Measurements from ENCODE around the gene GDI2. TPM values are rescaled to one million over a fixed set of nuclear protein-coding genes. Genes with fewer than 3 reads are reported as not detected.

GDI2 gene
- total and polyA plus RNA-seq, 4 donors, result 103 to 190 (median 155) TPM

- H3K9ac ChIP-seq (ENCODE audit: low read depth in 1 of 2, low read length in 2 of 2), result no peak overlapping the region
- DNase-seq (ENCODE audit: low spot score), result no peak
- no peaks in the 10 kb centered on the region for H3K27me3 ChIP-seq (ENCODE audit: control insufficient read depth in 4 of 4, insufficient read depth in 4 of 4, low read length in 3 of 4)
- WGBS, result 100% methylated on average over 1 of the region's 1 CpG
- TF ChIP-seq SP1 (IDR thresholded peaks at IDR 0.05) (no peak), JUND (IDR thresholded peaks at IDR 0.05) (no peak), MAX (IDR thresholded peaks at IDR 0.05) (no peak), GABPA (IDR thresholded peaks at IDR 0.05 in 1 of 2, conservative IDR thresholded peaks at IDR 0.05 in 1 of 2) (no peak), HNF4G (IDR thresholded peaks at IDR 0.05) (no peak), RXRA (IDR thresholded peaks at IDR 0.05) (no peak), ATF3 (IDR thresholded peaks at IDR 0.05) (no peak), NR2F2 (IDR thresholded peaks at IDR 0.05) (no peak), HNF4A (conservative IDR thresholded peaks at IDR 0.05) (no peak), EGR1 (IDR thresholded peaks at IDR 0.05; ENCODE audit: low read depth in 2 of 2) (no peak), FOXA2 (IDR thresholded peaks at IDR 0.05) (no peak), FOXA1 (IDR thresholded peaks at IDR 0.05) (no peak), CTCF (IDR thresholded peaks at IDR 0.05; ENCODE audit: low read depth, low read length, missing input control) (no peak)
- no peaks in the 10 kb centered on the region for H3K9me3 ChIP-seq (ENCODE audit: control insufficient read depth in 4 of 4, low read length in 3 of 4)
- peaks cover 0 to 2% (median 0%) of the 10 kb centered on the region in 4 donors for H3K4me1 ChIP-seq (ENCODE audit: control insufficient read depth in 4 of 4, insufficient read depth in 4 of 4, low read length in 3 of 4)
- H3K4me3 ChIP-seq (ENCODE audit: low read depth in 1 of 3, low read length in 3 of 3), result no peak overlapping the region
- H3K27ac ChIP-seq (ENCODE audit: low read depth in 1 of 2, low read length in 2 of 2), result no peak overlapping the region
- H3K36me3 ChIP-seq (ENCODE audit: control insufficient read depth in 4 of 4, insufficient read depth in 3 of 4, low read depth in 1 of 4, low read length in 3 of 4), result peaks cover 4 to 30% (median 24%) of the 10 kb centered on the region in 4 donors
Observed at GRCh38 chr10:5735119-5735518, 78.1 kb downstream of the GDI2 start.

GRCh38 chr10:5732141-5732540, 81.1 kb downstream of the GDI2 start:
- peaks cover 4 to 32% (median 21%) of the 10 kb centered on the region in 4 donors for H3K36me3 ChIP-seq (ENCODE audit: control insufficient read depth in 4 of 4, insufficient read depth in 3 of 4, low read depth in 1 of 4, low read length in 3 of 4)
- no peaks in the 10 kb centered on the region for H3K27me3 ChIP-seq (ENCODE audit: control insufficient read depth in 4 of 4, insufficient read depth in 4 of 4, low read length in 3 of 4)
- no peak overlapping the region for H3K27ac ChIP-seq (ENCODE audit: low read depth in 1 of 2, low read length in 2 of 2)
- TF ChIP-seq TAF1 (conservative IDR thresholded peaks at IDR 0.05), result no peak
- no peak for TF ChIP-seq EGR1 (IDR thresholded peaks at IDR 0.05; ENCODE audit: low read depth in 2 of 2)
- no peak for TF ChIP-seq HNF4G (IDR thresholded peaks at IDR 0.05)
- TF ChIP-seq JUND (IDR thresholded peaks at IDR 0.05), result no peak
- TF ChIP-seq RAD21 (IDR thresholded peaks at IDR 0.05), result no peak
- no peak for TF ChIP-seq YY1 (IDR thresholded peaks at IDR 0.05)
- TF ChIP-seq REST (IDR thresholded peaks at IDR 0.05), result no peak
- no peak for TF ChIP-seq RXRA (IDR thresholded peaks at IDR 0.05)
- no peak for TF ChIP-seq MAX (IDR thresholded peaks at IDR 0.05)
- no peak for TF ChIP-seq NR2F2 (IDR thresholded peaks at IDR 0.05)
- TF ChIP-seq FOXA1 (IDR thresholded peaks at IDR 0.05), result no peak
- TF ChIP-seq SP1 (IDR thresholded peaks at IDR 0.05), result no peak
- TF ChIP-seq CTCF (IDR thresholded peaks at IDR 0.05; ENCODE audit: low read depth, low read length, missing input control), result no peak
- no peak for TF ChIP-seq HNF4A (conservative IDR thresholded peaks at IDR 0.05)
- no peaks in the 10 kb centered on the region for H3K9me3 ChIP-seq (ENCODE audit: control insufficient read depth in 4 of 4, low read length in 3 of 4)
- no peak overlapping the region for H3K9ac ChIP-seq (ENCODE audit: low read depth in 1 of 2, low read length in 2 of 2)
- no peak overlapping the region for H3K4me3 ChIP-seq (ENCODE audit: low read depth in 1 of 3, low read length in 3 of 3)
- H3K4me1 ChIP-seq (ENCODE audit: control insufficient read depth in 4 of 4, insufficient read depth in 4 of 4, low read length in 3 of 4), result peaks cover 0 to 2% (median 0%) of the 10 kb centered on the region in 4 donors
- DNase-seq (ENCODE audit: low spot score), result no peak
- WGBS, result 87% methylated on average over 4 of the region's 4 CpGs
